T1000 (cell line): ENCODE data around the gene NRIP1.

ENCODE experiments used
- DNase-seq: peaks from one replicate; lab custom pipeline; 2025; ENCODE audit warnings: mixed read lengths; lab: John Stamatoyannopoulos, UW

Gene NRIP1

GRCh38 chr21:15006594-15007230 lies 58.1 kb downstream of the NRIP1 start:
- DNase-seq = no peak

DNA sequence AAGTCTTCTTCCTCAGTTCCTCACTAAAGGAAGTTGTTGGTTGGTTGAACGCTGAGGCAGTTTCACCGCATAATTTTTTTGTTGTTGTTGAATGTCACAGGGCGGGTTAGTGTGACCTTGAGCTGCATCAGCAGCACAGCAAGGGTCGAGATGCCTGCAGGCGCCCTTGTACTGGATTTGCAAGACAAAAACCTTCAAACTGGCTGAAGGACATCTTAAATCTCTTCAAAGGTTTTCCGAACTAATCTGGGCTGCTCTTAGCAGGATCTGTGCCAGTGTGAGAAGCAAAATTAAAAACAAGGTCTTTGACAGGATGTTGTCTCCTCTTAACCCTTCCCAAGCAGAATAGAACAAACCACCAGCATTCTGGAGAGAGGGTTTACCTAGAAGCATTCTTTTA lies 59.4 kb downstream of the NRIP1 start:
- DNase-seq = no peak

DNA sequence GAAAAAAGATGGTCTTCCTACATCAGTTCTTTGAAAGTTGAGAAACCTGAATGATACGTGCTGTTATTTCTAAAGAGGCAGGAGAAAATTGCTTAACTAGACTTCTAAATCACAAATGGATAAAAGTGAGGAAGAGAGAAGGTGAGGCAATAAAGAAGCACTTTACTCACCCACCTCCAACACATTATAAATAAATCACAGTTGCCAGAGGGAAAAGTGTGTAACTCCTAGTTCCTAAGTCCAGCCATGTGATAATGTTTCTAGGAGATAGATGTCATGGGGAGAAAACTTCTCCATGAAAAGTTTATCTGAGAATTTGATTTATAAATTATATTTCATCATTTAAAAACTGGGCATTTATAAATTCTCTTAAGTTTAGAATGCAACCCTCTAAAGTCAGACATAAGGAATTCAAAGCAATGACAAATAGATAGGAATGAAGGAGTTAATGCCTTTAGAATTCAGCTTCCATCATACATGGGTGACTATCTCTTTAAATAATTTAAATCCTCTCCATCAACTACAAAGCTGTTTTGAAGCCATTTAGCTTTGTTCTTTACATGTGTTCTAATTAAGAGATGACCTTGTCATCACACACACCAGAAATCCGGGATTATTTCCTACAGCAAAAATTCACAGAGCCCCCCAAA lies 60.0 kb downstream of the NRIP1 start:
- no peak for DNase-seq

DNA sequence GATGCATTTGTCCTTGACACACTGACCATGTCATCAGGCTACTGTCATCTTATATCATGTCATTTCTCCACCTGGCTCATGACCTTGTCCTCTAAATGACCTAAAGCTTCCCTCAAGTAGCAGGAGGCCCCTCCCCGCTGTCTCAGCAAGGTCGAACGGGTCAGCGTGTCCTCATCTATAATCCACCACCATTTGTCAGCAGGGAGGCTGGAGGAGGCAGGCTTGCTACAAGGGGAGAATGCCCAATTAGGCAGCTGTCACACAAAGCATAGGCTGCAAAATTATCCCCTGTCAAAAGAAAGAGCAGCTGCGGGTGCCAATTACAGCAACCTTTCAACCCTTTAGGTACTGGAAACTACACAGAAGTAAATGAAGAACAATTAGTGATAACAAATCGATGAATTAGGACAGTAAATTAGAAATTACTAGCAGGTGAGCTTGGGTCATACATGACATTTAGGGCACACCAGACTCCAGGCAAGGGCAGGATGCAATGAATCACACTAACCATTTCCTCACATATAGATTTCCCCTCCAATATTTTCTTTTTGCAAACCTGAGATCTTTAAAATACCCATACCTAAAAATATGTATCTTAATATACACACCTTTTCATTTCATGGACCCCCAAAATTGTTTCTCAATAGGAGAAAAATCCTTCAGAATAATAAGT lies 61.2 kb downstream of the NRIP1 start:
- no peak for DNase-seq

GRCh38 chr21:15001857-15002606 lies 62.8 kb downstream of the NRIP1 start:
- DNase-seq = no peak

DNA sequence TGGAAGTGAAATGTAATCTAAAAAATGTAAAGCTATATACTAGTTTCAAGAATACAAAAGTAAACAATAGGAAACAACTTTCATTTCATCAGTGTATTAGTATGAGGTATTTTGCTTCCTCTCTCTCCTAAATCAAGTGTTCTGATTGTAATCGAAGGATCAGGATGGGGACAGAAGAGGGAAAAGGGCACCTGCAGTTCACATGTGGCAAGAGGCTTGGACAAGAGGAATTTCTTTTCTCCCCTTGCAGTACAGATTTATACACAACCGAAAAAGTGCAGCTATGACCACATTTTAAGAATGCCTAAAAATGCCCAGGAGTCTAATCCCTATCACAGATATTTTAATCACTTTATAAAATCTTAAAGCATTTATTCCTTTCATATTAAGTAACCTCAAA lies 63.7 kb downstream of the NRIP1 start:
- DNase-seq = no peak

DNA sequence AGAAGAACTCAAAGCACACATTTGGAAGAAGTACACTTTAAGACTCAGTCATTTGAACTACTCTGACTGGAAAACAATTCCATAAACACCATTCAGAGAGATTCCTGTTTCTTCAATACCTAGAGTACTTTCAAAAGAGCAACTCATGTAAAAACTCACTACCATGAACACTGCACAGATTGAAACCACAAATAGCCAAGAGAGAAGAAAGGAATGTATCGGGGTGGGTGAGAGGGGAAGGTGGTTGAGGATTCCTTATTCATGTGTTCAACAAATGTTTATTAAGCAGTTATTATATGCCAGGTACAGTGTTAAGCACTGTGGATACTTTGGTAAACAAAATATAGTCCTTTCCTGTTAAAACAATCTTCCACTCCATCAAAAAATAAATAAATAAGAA lies 64.7 kb downstream of the NRIP1 start:
- DNase-seq = no peak

GRCh38 chr21:14998784-14999183 lies 66.0 kb downstream of the NRIP1 start:
- no peak for DNase-seq

DNA sequence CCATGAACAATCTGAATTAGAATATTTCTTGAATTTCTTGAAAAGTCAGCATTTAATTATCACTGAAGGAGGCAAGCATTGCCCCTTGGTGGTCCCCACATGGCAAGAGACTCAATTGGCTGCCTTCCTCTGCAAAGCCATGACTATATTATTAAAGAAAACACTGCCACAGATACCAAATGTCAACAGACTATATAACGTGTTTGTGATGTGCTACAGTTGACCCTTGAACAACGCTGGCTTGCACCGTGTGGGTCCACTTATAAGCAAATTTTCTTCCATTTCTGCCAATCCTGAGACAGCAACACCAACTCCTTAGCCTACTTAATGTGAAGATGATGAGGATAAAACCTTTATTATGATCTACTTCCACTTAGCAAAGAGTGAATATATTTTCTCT lies 66.5 kb downstream of the NRIP1 start:
- no peak for DNase-seq

DNA sequence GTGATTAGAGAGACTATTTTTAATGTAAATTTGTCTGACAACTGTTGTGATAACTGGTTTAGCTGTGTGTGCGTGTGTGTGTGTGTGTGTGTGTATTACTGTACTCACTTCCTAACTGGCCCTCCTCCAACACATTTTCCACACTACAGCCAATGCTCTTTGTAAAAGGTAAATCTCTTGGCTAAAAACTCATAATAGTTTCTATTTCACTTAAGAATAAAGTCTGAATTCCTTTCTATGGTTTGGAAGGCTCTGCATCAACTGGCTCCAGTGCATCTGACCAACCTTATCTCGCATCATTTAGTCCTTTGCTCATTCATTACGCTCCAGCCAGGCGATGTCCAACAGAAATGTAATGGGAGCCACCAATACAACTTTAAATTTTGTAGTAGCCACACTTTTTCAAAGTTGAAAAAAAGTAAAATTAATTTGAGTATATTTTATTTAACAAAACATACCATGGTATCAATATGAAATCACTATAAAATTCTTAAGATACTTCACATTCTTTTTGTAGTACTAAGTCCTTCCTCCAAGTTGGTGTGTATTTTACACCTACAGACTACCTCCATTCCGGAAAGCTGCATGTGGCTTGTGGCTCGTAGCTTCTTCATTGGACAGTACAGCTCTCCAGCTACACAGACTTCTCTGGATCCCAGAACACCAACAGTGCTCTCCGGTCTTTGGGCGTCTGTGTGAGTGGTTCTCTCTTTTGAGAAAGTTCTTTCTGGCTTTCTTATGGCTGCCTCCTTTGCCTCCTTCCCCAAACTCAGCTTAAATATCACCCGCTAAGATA lies 68.9 kb downstream of the NRIP1 start:
- no peak for DNase-seq

DNA sequence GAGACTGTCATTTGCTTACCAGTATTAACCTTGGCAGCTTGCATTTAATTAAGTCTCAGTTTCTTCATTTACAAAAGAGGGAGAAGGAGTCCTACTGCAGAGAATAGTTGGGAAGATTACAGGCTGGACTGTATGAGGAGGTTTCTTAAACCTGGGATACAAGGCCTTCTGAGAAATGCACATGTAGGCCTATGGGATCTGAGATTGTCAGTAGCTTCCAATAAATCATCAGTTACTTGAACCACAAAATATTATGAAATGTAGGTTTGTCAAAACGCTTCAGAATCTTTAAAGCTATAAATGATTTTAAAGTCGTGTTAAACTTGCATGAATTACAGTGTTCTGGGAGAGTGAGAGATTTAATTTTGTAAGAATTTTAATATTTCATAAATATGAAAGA lies 69.6 kb downstream of the NRIP1 start:
- DNase-seq = no peak

DNA sequence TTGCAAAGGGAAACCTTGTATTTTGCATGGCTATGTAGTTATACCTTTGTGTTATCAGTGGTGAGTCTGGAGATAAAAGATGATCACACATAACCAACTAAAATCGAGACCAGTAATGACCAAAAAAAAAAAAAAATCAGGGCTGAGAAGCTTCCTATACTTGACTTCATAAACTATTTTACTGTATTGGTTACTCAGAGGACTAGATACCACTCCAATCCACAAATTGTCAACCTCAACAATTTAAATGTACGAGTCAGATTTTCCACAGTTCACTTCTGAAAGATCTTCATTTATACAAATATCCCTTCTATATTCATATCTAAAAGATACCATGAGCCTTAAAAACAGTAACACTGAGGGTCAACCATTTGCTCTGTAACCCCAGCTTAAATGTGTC lies 71.7 kb downstream of the NRIP1 start:
- DNase-seq = no peak

DNA sequence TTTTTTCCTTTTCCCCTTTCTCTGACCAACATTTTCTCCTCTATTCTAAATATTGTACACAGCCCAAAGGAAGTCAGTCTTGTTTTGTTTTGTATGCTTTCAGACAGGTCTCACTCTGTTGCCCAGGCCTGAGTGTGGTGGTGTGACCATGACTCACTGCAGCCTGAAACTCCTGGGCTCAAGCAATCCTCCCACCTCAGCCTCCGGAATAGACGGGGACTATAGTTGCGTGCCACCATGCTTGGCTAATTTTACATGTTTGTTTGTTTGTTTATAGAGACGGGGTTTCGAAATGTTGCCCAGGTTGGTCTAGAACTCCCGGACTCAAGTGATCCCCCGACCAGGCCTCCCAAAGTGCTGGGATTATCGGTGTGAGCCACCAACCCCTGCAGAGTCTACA lies 72.8 kb downstream of the NRIP1 start:
- no peak for DNase-seq

- DNase-seq = no peak
Measured at GRCh38 chr21:14989359-14989758, 75.4 kb downstream of the NRIP1 start.

DNA sequence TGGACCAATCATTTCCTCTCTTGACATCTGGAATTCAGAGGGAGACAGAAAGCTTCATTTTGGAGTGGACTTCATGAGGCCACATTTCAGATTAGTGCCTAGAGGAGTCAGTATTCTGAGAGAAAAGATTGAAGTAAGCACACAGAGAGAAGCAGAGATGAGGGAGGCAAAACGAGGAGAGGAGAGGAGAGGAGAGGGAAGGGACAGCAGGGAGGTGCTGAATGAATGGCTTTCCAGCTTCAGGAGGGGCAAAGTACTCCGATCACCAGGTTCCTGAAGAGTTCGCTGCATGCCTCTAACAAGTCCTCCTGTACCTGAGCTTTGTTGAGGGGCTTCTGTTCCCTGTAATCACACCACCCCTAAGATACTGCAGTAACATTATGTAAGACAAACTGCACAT lies 76.0 kb downstream of the NRIP1 start:
- no peak for DNase-seq

- no peak for DNase-seq
Measured at GRCh38 chr21:14987370-14988170, 77.2 kb downstream of the NRIP1 start.

DNA sequence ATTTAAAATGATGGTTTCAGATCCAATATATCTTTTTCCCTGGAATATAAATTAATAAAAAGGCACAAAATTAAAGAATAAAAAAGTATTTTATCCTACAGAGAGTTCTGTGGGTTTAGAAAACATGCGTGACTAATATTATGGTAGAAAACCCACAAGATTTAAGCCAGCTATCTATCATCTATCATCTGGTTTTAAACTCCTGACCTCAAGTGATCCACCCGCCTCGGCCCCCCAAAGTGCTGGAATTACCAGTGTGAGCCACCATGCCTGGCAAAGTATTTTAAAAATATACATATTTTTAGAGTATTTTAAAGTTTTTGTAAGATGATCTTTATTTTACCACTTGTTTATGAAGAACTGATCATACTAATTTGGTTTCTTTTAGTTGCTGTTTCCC lies 79.5 kb downstream of the NRIP1 start:
- no peak for DNase-seq

- no peak for DNase-seq
Measured at GRCh38 chr21:14982336-14982735, 82.5 kb downstream of the NRIP1 start.

- no peak for DNase-seq
Measured at GRCh38 chr21:14981246-14981645, 83.6 kb downstream of the NRIP1 start.

DNA sequence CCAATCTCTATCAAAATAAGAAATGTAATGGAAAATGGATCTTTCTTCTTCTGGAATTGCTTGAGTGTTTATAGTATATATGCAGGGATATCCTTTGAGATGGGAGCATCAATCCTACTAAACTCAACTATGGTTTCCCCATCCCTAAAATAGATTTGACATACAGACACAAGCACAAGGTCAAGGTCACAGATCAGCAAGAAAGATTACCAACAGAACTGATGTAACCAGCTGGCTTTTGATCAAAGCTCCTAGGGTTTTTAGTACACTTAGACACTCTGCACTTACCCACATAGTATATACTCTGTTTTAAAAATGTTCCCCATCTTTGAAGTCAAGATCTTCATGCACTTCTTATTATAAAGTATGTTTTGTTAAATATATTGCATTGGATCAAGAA lies 85.5 kb downstream of the NRIP1 start:
- DNase-seq = no peak

GRCh38 chr21:14977814-14978213 lies 87.0 kb downstream of the NRIP1 start:
- peak; percentile 1 for DNase-seq
